Liver (tissue), 9 donors: ENCODE data around the gene SLIT3. TPM values are rescaled to one million over a fixed set of nuclear protein-coding genes. Genes with fewer than 3 reads are reported as not detected.

Experiments used
- DNase-seq: peaks from one replicate; pipeline ENCODE4 v3.0.0-alpha.2; 2017; ENCODE audit warnings: low spot score
- H3K27ac ChIP-seq, 2 donors: one replicate each; pipeline ENCODE4 v1.7.0; 2013; ENCODE audit warnings: inconsistent platforms in 2 of 2, low read length in 2 of 2, control low read depth in 1 of 2, low read depth in 1 of 2, mild to moderate bottlenecking in 1 of 2
- H3K27me3 ChIP-seq, 4 donors: one replicate each; pipeline versions ENCODE4 v1.6.1 to v1.7.0; 2013; ENCODE audit warnings: low read length in 3 of 4, inconsistent platforms in 1 of 4, mild to moderate bottlenecking in 1 of 4, moderate library complexity in 1 of 4; ENCODE audit not compliant: control insufficient read depth in 4 of 4, insufficient read depth in 4 of 4
- H3K36me3 ChIP-seq, 4 donors: one replicate each; pipeline versions ENCODE4 v1.6.1 to v1.7.0; 2013; ENCODE audit warnings: low read length in 3 of 4, mild to moderate bottlenecking in 3 of 4, low read depth in 1 of 4, moderate library complexity in 1 of 4; ENCODE audit not compliant: control insufficient read depth in 4 of 4, insufficient read depth in 3 of 4
- H3K4me1 ChIP-seq, 4 donors: one replicate each; pipeline versions ENCODE4 v1.6.1 to v1.7.0; 2013; ENCODE audit warnings: low read length in 3 of 4, mild to moderate bottlenecking in 3 of 4, moderate library complexity in 1 of 4; ENCODE audit not compliant: control insufficient read depth in 4 of 4, insufficient read depth in 4 of 4
- H3K4me3 ChIP-seq, 3 donors: one replicate each; pipeline versions ENCODE4 v1.6.1 to v1.7.0; 2013; ENCODE audit warnings: low read length in 3 of 3, control low read depth in 1 of 3, low read depth in 1 of 3, mild to moderate bottlenecking in 1 of 3
- H3K9ac ChIP-seq, 2 donors: one replicate each; pipeline ENCODE4 v1.7.0; 2013; ENCODE audit warnings: low read length in 2 of 2, mild to moderate bottlenecking in 2 of 2, moderate library complexity in 2 of 2, control low read depth in 1 of 2, low read depth in 1 of 2
- H3K9me3 ChIP-seq, 4 donors: one replicate each; pipeline versions ENCODE4 v1.6.1 to v1.7.0; 2013; ENCODE audit warnings: low read length in 3 of 4; ENCODE audit not compliant: control insufficient read depth in 4 of 4
- ATF3 ChIP-seq: IDR thresholded peaks from 2 replicates; pipeline ENCODE4 v1.6.1; 2016; ENCODE audit warnings: antibody characterized with exemption
- CTCF ChIP-seq: fragments of 150-350 bp; IDR thresholded peaks from 2 replicates; pipeline ENCODE4 v1.5.1; 2017; ENCODE audit warnings: improper control_type of control experiment, low read depth, low read length; ENCODE audit not compliant: missing input control
- EGR1 ChIP-seq, 2 donors: IDR thresholded peaks; 2 replicates each; pipeline ENCODE4 v1.6.1; 2016 to 2018; ENCODE audit warnings: antibody characterized with exemption in 2 of 2, low read depth in 2 of 2
- FOXA1 ChIP-seq: IDR thresholded peaks from 2 replicates; pipeline ENCODE4 v1.6.1; 2016; ENCODE audit warnings: antibody characterized with exemption
- FOXA2 ChIP-seq: IDR thresholded peaks from 2 replicates; pipeline ENCODE4 v1.6.1; 2016; ENCODE audit warnings: antibody characterized with exemption
- GABPA ChIP-seq, 2 donors: IDR thresholded peaks in 1 of 2; conservative IDR thresholded peaks in 1 of 2; 2 replicates each; pipeline ENCODE4 v1.6.1; 2016; ENCODE audit warnings: antibody characterized with exemption in 2 of 2, mild to moderate bottlenecking in 1 of 2, moderate library complexity in 1 of 2
- HNF4A ChIP-seq, 2 donors: conservative IDR thresholded peaks; 2 replicates each; pipeline ENCODE4 v1.6.1; 2016; ENCODE audit warnings: antibody characterized with exemption in 2 of 2, mild to moderate bottlenecking in 2 of 2
- HNF4G ChIP-seq: IDR thresholded peaks from 2 replicates; pipeline ENCODE4 v1.6.1; 2016; ENCODE audit warnings: antibody characterized with exemption
- JUND ChIP-seq, 2 donors: IDR thresholded peaks; 2 replicates each; pipeline ENCODE4 v1.6.1; 2016; ENCODE audit warnings: antibody characterized with exemption in 2 of 2
- MAX ChIP-seq: IDR thresholded peaks from 2 replicates; pipeline ENCODE4 v1.6.1; 2016; ENCODE audit warnings: antibody characterized with exemption
- NR2F2 ChIP-seq: IDR thresholded peaks from 2 replicates; pipeline ENCODE4 v1.6.1; 2016; ENCODE audit warnings: antibody characterized with exemption
- RAD21 ChIP-seq, 2 donors: IDR thresholded peaks; 2 replicates each; pipeline ENCODE4 v1.6.1; 2016; ENCODE audit warnings: antibody characterized with exemption in 2 of 2, mild to moderate bottlenecking in 2 of 2
- REST ChIP-seq: IDR thresholded peaks from 2 replicates; pipeline ENCODE4 v1.6.1; 2016; ENCODE audit warnings: antibody characterized with exemption, mild to moderate bottlenecking
- RXRA ChIP-seq, 2 donors: IDR thresholded peaks; 2 replicates each; pipeline ENCODE4 v1.6.1; 2017 to 2018; ENCODE audit warnings: antibody characterized with exemption in 2 of 2, mild to moderate bottlenecking in 1 of 2
- SP1 ChIP-seq: IDR thresholded peaks from 2 replicates; pipeline ENCODE4 v1.6.1; 2018; ENCODE audit warnings: antibody characterized with exemption, mild to moderate bottlenecking
- TAF1 ChIP-seq: conservative IDR thresholded peaks from 2 replicates; pipeline ENCODE4 v1.6.1; 2016; ENCODE audit warnings: antibody characterized with exemption, mild to moderate bottlenecking
- YY1 ChIP-seq: IDR thresholded peaks from 2 replicates; pipeline ENCODE4 v1.6.1; 2016; ENCODE audit warnings: antibody characterized with exemption, mild to moderate bottlenecking
- ZBTB33 ChIP-seq: IDR thresholded peaks from 2 replicates; pipeline ENCODE4 v1.6.1; 2016; ENCODE audit warnings: antibody characterized with exemption
- WGBS: extraction: QIAGEN DNeasy Blood & Tissue Kit; methylation state at CpG from one replicate; pipeline ENCODE4 v1.1.7; 2013; 5-methylcytosine and 5-hydroxymethylcytosine counted together
- polyA plus RNA-seq, 2 donors: library from polyadenylated mRNA; stranded (reverse) in 1 of 2; unstranded in 1 of 2; fragments of 200-250 nt in 1 of 2; fragments of >200 nt in 1 of 2; fragmentation: Nextera tagmentation in 1 of 2; extraction: Ambion mirVana in 1 of 2; gene quantifications; one replicate each; pipeline versions ENCODE4 v1.2.1 to v1.2.3, GENCODE V29; 2013 to 2015
- total RNA-seq, 2 donors: library from RNA; depleted of rRNA; stranded (reverse); fragments of >200 nt; gene quantifications; one replicate each; pipeline ENCODE4 v1.2.3, GENCODE V29; 2014
- donor health status: healthy.
- donor health status: healthy.
- donor health status: healthy.
- donor health status: healthy.
- donor health status: healthy.

Gene SLIT3
- total and polyA plus RNA-seq, 4 donors = 0.61 to 1.3 (median 0.91) TPM

GRCh38 chr5:169200125-169200778 lies 100.7 kb downstream of the SLIT3 start (continued):
- TF ChIP-seq ZBTB33 = no peak

- Histone ChIP-seq H3K27me3 (no peaks in the 10 kb centered on the region), H3K36me3 (no peaks in the 10 kb centered on the region), H3K4me1 (no peaks in the 10 kb centered on the region), H3K9ac (no peak overlapping the region), H3K4me3 (no peak overlapping the region), H3K9me3 (peaks cover 0 to 3% (median under 1%) of the 10 kb centered on the region in 4 donors), H3K27ac (no peak overlapping the region)
- 62% methylated on average over 1 of the region's 1 CpG for WGBS
- TF ChIP-seq ATF3 = no peak
- no peak for TF ChIP-seq HNF4G
- TF ChIP-seq RAD21 (IDR thresholded peaks at IDR 0.05) = peak; percentile 17 to 41
- no peak for TF ChIP-seq GABPA (IDR thresholded peaks at IDR 0.05 in 1 of 2, conservative IDR thresholded peaks at IDR 0.05 in 1 of 2)
- no peak for TF ChIP-seq FOXA2
- TF ChIP-seq FOXA1 = no peak
- TF ChIP-seq SP1 = no peak
- DNase-seq = no peak
These were observed 103.6 kb downstream of the SLIT3 start for GRCh38 chr5:169197343-169197742.

- peaks cover 0 to 4% (median 0%) of the 10 kb centered on the region in 4 donors for H3K27me3 ChIP-seq
- H3K9ac ChIP-seq = no peak overlapping the region
- 91% methylated on average over 6 of the region's 6 CpGs for WGBS
- no peak overlapping the region for H3K4me3 ChIP-seq
- H3K4me1 ChIP-seq = no peaks in the 10 kb centered on the region
- no peak overlapping the region for H3K27ac ChIP-seq
- no peaks in the 10 kb centered on the region for H3K9me3 ChIP-seq
- DNase-seq = no peak
- TF ChIP-seq ZBTB33 (no peak), RXRA (IDR thresholded peaks at IDR 0.05) (no peak), HNF4G (no peak), NR2F2 (no peak), FOXA2 (no peak), FOXA1 (no peak), EGR1 (IDR thresholded peaks at IDR 0.05; ENCODE audit: low read depth in 2 of 2) (no peak), CTCF (no peak), REST (no peak), ATF3 (no peak), JUND (IDR thresholded peaks at IDR 0.05) (no peak), TAF1 (no peak), SP1 (no peak), MAX (no peak), RAD21 (IDR thresholded peaks at IDR 0.05) (no peak), HNF4A (conservative IDR thresholded peaks at IDR 0.05) (no peak), YY1 (no peak)
- H3K36me3 ChIP-seq = no peaks in the 10 kb centered on the region
These were observed 104.9 kb downstream of the SLIT3 start for GRCh38 chr5:169196059-169196458.
